ENCODE results near the gene OCEL1.
"Not testable (repeated sequence)": the region's sequence is repeated elsewhere in the genome, so short reads cannot be mapped to it uniquely, and the experiment has no call there.

The OCEL1 gene

DNA sequence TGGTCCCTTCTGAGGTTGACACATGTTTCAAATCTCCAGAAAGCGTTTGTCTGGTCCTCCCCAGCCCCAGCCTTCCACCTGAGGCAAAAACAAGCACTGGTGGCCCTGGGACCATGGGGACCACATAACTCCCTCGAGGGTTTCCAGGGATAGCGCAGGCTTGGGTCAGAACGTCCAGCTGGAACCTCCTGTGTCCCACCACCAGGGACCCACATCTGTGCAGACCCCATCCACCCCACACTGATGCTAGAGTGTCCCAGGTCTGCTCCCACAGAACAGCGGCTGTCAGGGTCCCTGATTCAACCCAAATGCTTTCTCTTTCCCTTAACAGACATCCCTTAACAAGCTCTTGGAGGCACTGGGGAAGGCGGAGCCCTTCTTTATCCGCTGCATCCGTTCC lies 40.4 kb upstream of the OCEL1 start:
- DNase-seq (ENCODE audit: low read depth) = no peak
- TF ChIP-seq, protein P1, sequence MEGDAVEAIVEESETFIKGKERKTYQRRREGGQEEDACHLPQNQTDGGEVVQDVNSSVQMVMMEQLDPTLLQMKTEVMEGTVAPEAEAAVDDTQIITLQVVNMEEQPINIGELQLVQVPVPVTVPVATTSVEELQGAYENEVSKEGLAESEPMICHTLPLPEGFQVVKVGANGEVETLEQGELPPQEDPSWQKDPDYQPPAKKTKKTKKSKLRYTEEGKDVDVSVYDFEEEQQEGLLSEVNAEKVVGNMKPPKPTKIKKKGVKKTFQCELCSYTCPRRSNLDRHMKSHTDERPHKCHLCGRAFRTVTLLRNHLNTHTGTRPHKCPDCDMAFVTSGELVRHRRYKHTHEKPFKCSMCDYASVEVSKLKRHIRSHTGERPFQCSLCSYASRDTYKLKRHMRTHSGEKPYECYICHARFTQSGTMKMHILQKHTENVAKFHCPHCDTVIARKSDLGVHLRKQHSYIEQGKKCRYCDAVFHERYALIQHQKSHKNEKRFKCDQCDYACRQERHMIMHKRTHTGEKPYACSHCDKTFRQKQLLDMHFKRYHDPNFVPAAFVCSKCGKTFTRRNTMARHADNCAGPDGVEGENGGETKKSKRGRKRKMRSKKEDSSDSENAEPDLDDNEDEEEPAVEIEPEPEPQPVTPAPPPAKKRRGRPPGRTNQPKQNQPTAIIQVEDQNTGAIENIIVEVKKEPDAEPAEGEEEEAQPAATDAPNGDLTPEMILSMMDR (IDR thresholded peaks at IDR 0.05; ENCODE audit: low read depth, low read length, missing control alignments) = no peak
- no peak overlapping the region for H3K4me3 ChIP-seq (ENCODE audit: low read depth, low read length)

DNA sequence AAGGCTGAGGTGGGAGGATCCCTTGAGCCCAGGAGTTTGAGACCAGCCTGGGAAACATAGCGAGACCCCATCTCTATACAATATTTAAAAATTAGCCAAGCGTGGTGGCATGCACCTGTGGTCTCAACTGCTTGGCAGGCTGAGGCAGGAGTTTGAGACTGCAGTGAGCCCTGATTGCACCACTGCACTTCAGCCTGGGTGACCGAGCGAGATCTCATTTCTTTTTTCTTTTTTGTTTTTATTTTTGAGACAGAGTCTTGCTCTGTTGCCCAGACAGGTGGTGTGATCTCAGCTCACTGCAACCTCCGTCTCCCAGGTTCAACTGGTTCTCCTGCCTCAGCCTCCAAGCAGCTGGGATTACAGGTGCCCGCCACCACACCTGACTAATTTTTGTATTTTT lies 34.3 kb upstream of the OCEL1 start:
- H3K4me3 ChIP-seq (ENCODE audit: low read depth, low read length); DNase-seq (ENCODE audit: low read depth): not testable (repeated sequence)

DNA sequence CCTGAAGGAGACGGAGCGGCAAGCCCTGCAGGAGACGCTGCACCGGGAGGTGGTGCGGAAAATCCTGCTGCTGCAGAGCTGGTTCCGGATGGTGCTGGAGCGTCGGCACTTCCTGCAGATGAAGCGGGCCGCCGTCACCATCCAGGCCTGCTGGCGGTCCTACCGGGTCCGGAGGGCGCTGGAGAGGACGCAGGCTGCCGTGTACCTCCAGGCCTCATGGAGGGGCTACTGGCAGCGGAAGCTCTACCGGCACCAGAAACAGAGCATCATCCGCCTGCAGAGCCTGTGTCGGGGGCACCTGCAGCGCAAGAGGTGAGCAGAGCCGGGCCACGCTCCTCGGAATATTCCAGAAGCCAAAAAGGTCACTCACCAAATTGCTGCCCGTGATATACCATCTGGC lies 33.3 kb upstream of the OCEL1 start:
- TF ChIP-seq, protein P1 (IDR thresholded peaks at IDR 0.05; ENCODE audit: low read depth, low read length, missing control alignments) = no peak
- no peak overlapping the region for H3K4me3 ChIP-seq (ENCODE audit: low read depth, low read length)
- no peak for DNase-seq (ENCODE audit: low read depth)

DNA sequence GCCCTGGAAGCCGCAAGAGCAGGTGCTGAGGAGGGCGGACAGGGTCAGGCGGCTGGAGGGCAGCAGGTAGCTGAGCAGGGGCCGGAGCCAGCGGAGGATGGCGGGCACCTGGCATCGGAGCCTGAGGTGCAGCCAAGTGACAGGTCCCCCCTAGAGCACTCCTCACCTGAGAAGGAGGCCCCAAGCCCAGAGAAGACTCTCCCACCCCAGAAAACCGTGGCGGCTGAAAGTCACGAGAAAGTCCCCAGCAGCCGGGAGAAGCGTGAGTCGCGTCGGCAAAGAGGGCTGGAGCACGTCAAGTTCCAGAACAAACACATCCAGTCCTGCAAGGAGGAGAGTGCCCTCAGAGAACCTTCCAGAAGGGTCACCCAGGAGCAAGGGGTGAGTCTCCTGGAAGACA lies 31.4 kb upstream of the OCEL1 start:
- no peak for DNase-seq (ENCODE audit: low read depth)
- no peak overlapping the region for H3K4me3 ChIP-seq (ENCODE audit: low read depth, low read length)
- TF ChIP-seq, protein P1 (IDR thresholded peaks at IDR 0.05; ENCODE audit: low read depth, low read length, missing control alignments) = no peak

DNA sequence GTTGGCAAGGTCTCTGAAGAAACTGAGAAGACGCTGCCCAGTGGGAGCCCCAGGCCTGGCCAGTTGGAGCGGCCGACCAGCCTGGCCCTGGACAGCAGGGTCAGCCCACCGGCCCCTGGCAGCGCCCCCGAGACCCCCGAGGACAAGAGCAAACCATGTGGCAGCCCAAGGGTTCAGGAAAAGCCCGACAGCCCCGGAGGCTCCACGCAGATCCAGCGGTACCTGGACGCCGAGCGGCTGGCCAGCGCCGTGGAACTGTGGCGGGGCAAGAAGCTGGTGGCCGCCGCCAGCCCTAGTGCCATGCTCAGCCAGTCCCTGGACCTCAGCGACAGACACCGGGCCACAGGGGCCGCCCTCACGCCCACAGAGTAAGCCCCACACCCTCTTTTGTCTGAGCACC lies 30.9 kb upstream of the OCEL1 start:
- no peak for DNase-seq (ENCODE audit: low read depth)
- TF ChIP-seq, protein P1 (IDR thresholded peaks at IDR 0.05; ENCODE audit: low read depth, low read length, missing control alignments) = no peak
- no peak overlapping the region for H3K4me3 ChIP-seq (ENCODE audit: low read depth, low read length)

DNA sequence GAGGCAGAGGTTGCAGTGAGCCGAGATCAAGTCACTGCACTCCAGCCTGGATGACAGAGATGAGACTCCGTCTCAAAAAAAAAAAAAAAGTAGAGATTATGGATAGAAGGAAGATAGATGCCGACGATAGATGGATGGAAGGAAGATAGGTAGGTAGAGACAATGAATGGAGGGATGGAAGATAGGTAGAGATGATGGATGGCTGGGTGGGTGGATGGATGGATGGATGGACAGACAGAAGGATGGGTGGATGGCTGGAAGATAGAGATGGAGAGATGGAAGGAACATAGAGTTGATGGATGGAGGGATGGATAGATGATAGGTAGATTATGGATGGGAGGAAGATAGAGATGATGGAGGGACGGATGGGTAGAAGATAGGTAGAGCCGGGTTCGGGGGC lies 29.4 kb upstream of the OCEL1 start:
- TF ChIP-seq, protein P1 (IDR thresholded peaks at IDR 0.05; ENCODE audit: low read depth, low read length, missing control alignments) = no peak
- DNase-seq (ENCODE audit: low read depth) = no peak
- no peak overlapping the region for H3K4me3 ChIP-seq (ENCODE audit: low read depth, low read length)

DNA sequence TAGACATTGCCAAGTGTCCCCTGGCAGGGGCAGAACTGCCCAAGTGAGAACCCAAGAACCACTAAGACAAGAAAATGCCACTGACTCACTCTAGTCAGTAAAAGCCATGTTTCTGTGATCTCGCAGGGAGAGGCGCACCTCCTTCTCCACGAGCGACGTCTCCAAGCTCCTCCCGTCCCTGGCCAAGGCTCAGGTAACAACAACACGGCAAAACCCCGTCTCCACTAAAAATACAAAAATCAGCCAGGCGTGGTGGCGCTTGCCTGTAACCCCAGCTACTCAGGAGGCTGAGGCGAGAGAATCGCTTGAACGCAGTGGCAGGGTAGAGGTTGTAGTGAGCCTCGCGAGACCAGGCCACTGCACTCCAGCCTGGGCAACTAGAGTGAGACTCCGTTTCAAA lies 28.4 kb upstream of the OCEL1 start:
- no peak for DNase-seq (ENCODE audit: low read depth)
- TF ChIP-seq, protein P1 (IDR thresholded peaks at IDR 0.05; ENCODE audit: low read depth, low read length, missing control alignments) = no peak
- no peak overlapping the region for H3K4me3 ChIP-seq (ENCODE audit: low read depth, low read length)

Measured in GM12864 (cell line).